Epidermal melanocyte (primary cell): ENCODE data around the gene PIGV.
"Not testable (repeated sequence)": the region's sequence is repeated elsewhere in the genome, so short reads cannot be mapped to it uniquely, and the experiment has no call there.

Experiments used
- DNase-seq: peaks from one replicate; pipeline ENCODE4 v3.0.0; 2011; ENCODE audit warnings: low spot score; ENCODE audit not compliant: insufficient read length

The PIGV gene

GRCh38 chr1:26792924-26793323 is 5.2 kb downstream of the PIGV start:
- no peak for DNase-seq

- DNase-seq: no peak
Observed at GRCh38 chr1:26794391-26794790, 6.6 kb downstream of the PIGV start.

GRCh38 chr1:26797627-26798026 is 9.9 kb downstream of the PIGV start:
- no peak for DNase-seq

GRCh38 chr1:26799479-26800142 is 11.9 kb downstream of the PIGV start:
- DNase-seq: peak; percentile 50

GRCh38 chr1:26803932-26804331 is 16.2 kb downstream of the PIGV start:
- not testable (repeated sequence) for DNase-seq

GRCh38 chr1:26810105-26810504 is 22.4 kb downstream of the PIGV start:
- peak; percentile 80 for DNase-seq

- DNase-seq: no peak
Observed at GRCh38 chr1:26811057-26811456, 23.3 kb downstream of the PIGV start.

- no peak for DNase-seq
Observed at GRCh38 chr1:26811708-26812107, 24.0 kb downstream of the PIGV start.

GRCh38 chr1:26814377-26814776 is 26.6 kb downstream of the PIGV start:
- no peak for DNase-seq

- DNase-seq: no peak
Observed at GRCh38 chr1:26814893-26815292, 27.1 kb downstream of the PIGV start.

- no peak for DNase-seq
Observed at GRCh38 chr1:26820784-26821269, 33.1 kb downstream of the PIGV start.

- DNase-seq: peak; percentile 16
Observed at GRCh38 chr1:26822737-26823395, 35.1 kb downstream of the PIGV start.

- no peak for DNase-seq
Observed at GRCh38 chr1:26824731-26825130, 37.0 kb downstream of the PIGV start.

- DNase-seq: peak; percentile 77
Observed at GRCh38 chr1:26826261-26827105, 38.7 kb downstream of the PIGV start, which contains the start of gene ZDHHC18. TSS of gene ZDHHC18 (plus strand) at chr1:26826688. CDS start at chr1:26826805, 117 bp downstream.

- no peak for DNase-seq
Observed at GRCh38 chr1:26827106-26827604, 39.4 kb downstream of the PIGV start.

- DNase-seq: no peak
Observed at GRCh38 chr1:26827663-26828062, 39.9 kb downstream of the PIGV start.

- no peak for DNase-seq
Observed at GRCh38 chr1:26828411-26828991, 40.8 kb downstream of the PIGV start.

GRCh38 chr1:26829184-26829911 is 41.6 kb downstream of the PIGV start:
- DNase-seq: no peak

GRCh38 chr1:26831059-26831458 is 43.3 kb downstream of the PIGV start:
- DNase-seq: no peak

- DNase-seq: no peak
Observed at GRCh38 chr1:26831546-26832248, 43.9 kb downstream of the PIGV start.
